Inflammatory macrophage treated with lipopolysaccharide for 4 hours (primary cell): ENCODE measurements around the gene TAB3.

ENCODE experiments used
- DNase-seq: peaks from one replicate; pipeline ENCODE4 v3.0.0-alpha.2; 2020

TAB3 gene

DNA sequence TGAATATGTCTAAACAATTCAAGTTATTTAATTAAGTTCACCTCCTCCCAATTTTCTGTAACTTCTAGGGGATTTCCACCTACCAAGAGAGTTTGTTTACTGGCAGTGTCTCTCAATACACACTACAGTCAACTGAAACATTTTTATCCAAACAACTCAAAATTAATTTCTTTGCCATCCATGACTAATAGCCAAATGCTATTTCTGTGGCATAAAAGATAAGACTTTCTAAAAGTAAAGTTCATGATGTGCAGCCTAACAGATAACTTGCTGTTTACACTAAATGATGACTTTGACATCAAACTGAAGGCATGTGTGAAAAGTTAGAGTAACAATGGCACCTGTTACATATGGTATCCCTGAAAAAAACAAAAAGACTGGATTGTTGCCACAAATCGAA is 7.3 kb downstream of the TAB3 start:
- DNase-seq = no peak

DNA sequence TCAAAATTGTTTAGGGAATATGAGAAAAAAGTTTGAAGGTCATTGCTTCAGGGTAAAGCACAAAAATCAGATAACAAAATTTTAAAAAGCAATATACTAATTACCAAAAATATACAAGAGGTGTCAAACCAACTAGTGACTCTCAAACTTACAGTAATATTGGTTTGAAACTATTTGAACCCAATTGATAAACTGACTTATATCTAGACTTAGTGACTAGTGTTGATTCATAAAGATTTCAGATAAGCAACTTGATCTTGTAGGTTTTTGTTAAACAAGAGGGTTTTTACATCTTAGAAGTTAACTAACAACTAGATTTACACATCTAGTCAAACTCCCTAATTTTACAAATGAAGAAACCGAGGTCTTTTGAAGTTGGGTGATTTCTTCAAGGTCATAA is 7.7 kb downstream of the TAB3 start:
- no peak for DNase-seq

DNA sequence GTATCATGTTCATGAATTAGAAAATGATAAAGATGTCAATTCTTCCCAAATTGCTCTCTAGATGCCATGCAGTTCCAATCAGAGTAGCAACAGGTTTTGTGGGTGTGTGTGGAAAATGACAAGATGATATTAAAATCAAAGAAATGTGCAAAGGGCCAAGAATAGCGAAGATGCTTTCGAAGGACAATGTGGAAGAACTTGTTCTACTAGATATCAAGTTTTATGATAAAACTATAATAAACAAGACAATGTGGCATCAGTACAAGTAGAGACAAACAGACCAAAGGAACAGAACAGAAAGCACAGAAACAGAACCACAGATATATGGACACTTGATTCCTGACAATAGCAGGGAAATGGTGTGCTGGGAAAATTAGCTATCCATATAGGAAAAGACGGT is 9.0 kb downstream of the TAB3 start:
- no peak for DNase-seq

DNA sequence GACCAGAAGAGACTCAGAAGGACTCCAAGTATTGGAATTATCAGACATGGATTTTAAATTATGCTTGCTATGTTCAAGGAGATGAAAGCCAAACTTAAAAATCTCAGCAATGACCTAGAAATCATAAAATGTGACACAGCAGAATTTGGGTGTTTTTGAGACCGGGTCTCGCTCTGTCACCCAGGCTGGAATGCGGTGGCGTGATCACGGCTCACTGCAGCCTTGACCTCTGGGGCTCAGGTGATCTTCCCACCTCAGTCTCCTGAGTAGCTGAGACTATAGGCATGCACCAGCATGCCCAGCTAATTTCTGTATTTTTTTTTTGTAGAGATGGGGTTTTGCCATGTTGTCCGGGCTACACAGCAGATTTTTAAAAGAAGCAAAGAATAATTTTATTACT is 12.7 kb downstream of the TAB3 start:
- DNase-seq = peak; percentile 3

DNA sequence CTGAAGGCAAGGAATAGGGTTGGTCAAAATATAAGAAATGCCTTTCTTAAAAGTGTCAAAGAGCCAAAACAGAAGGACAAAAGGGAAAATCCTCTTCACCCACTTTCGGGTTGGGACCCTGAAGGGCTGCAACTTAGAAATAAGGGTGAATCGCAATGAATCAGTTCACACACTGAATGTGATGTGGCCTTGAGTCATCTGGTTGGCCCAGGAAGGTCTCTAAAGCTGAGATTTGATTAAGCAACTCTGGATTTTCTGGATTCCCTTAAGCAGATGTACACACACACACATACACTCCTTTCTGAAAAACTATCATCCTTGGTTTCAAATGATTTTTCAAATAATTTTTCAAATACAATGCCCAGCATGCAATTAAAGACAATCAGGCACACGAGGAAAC is 13.1 kb downstream of the TAB3 start:
- peak; percentile 87 for DNase-seq

DNA sequence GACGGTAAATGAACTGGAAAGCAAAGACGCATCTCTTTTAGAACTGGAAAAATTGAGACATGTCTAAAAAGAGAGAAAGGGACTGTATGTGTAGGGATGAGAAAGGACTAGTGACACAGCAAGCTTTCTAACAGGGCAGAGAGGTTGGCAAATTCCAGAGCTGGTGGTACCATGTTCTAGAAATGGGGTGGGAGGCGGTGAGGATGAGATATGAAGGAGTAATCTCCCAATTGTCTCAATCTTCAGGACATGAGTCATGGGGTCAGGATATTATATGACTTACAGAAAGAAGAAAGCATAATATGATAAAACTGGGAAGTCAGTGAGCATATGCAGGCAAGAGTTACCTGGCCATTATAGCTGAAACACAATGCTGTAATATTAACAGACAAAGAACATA is 14.2 kb downstream of the TAB3 start:
- DNase-seq = peak; percentile 42

DNA sequence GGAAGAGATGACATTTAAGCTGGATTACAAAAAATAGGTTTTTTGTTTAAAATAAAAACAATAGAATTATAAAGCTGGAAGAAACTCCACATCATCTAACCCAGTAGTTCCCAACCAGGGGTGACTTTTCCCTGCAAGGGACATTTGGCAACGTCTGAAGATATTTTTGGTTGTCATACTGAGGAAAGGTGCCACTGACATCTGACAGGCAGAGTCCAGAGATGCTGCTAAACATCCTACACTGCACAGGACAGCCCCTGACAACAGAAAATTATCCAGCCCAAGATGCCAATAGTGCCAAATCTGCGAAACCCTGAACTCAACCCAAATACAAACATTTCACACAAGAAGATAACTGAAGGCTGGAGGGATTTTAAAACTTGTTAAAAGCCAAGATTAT is 18.5 kb downstream of the TAB3 start:
- DNase-seq = no peak

DNA sequence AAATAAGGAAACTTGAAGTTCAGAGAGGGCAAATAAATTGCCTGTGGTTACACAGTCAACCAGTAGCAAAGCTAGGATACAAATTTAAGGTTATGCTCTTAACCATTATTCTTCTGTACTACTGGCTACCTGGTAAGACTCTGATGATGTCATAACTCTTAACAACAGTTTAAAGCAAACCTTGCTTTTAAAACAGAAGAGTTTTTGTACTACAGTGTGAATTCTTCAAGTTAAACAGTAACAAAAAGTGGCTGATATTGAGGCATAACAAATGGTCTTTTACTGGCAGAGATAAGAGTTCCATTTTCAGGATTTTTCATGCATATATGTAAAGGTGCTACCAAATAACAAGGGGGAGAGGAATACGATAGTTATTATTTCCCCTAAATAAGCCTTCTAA is 23.4 kb downstream of the TAB3 start:
- no peak for DNase-seq

DNA sequence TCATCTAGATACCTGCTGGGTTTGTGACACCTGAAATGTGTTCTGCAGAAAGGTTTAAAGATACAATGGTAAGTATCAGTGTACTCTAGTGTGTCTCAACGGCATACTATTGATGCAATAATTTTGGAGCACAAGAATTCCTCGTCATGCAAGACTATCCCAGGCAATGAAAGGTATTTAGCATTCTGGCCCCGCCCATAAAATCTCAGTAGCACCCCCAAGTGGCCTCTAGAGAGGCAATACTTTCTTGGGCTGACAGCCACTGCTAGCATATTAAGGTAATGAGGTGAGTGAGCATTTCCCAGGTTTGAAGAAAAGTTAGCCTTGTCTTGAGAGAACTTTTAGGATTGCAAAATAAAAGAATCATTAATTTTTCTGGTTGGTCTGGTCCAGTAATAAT is 24.0 kb downstream of the TAB3 start:
- DNase-seq = peak; percentile 7

DNA sequence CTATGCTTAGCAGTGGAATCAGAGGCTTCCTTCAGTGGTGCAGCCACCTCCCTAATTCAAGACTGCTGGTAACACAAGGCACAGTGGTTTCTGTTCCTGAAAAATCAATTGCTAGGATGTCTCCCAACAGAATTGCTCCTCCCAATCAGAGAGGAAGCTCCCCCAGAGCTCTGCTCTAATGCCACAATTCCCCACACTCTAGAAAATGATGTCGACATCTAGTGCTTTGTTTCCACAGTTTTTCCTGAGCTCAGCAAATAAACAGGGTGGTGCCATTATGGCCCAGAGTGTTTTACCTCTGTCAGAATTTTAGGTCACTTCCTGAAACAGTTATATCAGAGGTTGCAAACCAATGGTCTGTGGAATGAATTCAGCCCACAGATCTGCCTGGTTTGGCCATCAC is 24.7 kb downstream of the TAB3 start:
- DNase-seq = peak; percentile 85

DNA sequence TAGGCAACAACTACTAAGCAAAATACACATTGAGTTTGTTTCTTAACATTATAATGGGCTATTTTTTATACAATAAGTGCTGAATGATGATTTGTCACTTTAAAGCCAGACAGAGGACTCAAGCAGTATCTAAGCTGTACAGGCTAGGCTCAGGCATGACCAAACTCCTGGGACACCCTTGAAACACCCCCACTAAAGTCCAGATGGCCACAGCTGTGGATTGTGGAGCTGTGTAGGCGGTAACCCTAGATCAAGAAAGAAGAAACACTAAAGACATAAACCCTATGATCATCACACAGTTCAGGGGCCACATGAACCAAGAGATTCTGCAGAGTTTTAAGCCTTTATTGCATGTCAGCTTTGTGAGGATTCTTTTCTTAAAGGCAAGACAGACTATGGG is 25.1 kb downstream of the TAB3 start:
- peak; percentile 36 for DNase-seq

DNA sequence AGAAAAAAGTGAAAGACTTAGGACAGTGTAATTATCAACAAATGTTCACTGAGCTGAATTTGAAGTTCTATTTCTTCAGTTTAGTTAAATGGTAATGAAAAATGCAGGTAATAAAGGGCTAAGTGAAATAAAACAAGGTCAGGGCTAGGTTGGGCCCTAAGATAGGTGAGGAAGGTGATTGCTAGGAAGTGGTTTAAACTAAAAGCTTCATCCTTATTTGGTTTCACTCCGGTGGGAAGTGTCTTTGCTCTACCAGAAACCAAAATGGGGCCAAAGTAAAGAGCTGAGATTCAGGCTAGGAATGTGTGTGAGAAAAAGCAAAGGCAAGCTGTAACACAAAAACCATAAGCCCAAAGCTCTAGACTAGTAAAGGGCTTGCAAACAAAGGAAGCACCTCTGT is 31.0 kb downstream of the TAB3 start:
- DNase-seq = no peak

DNA sequence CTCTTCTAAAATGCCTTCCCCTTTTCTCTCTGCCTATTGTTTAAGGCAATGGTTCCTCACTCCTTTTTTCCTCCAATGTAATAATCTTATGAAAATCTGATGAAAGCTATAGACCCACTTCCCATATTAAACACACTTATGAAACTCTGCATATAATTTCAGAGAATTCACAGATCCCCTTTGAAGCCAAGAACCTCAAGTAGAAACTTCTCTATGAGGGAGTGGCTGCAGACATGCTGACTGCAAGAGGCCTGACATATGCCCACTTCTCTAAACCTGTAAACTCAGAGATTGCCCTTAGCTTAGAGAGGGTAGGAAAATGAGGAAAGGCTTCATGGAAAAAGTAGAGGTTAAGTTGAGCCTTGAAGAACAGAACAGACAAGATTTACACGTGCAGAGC is 37.6 kb downstream of the TAB3 start:
- peak; percentile 62 for DNase-seq

DNA sequence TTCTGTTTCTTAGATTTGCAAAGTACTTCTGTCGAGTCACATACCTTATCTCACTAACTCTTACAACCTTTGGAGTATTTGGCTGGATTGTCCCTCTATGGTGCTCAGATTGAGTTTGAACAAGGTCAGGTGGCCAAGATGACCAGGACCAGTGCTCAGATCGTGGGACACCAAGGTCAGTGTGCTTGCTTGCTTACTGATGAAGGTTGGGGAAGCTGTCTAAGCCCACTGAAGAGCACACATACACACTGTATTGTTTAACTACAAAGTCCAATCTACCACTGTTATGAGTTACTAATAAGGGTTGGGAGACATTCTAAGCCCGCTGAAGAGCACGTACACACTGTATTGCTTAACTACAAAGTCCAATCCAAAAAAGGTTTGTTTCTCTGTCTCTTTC is 53.7 kb downstream of the TAB3 start:
- DNase-seq = no peak

DNA sequence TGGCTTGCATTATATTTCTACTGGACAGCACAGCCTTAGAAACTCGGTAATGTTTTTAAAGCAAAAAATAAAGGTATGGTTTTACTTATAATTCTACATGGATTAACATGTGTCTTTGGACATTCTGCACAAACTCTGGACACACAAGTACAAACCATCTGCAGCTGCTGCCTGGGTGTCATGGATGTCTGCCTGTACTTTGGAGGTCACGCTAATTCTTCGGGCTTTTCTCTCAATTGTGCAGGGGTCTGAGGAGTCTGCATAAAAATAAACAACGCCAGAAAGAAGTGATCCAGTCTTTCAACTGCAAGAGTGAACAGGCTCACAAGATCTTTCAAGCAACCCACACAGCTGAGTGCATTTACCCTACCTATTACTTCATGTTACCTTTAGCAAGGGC is 55.2 kb downstream of the TAB3 start:
- DNase-seq = no peak

DNA sequence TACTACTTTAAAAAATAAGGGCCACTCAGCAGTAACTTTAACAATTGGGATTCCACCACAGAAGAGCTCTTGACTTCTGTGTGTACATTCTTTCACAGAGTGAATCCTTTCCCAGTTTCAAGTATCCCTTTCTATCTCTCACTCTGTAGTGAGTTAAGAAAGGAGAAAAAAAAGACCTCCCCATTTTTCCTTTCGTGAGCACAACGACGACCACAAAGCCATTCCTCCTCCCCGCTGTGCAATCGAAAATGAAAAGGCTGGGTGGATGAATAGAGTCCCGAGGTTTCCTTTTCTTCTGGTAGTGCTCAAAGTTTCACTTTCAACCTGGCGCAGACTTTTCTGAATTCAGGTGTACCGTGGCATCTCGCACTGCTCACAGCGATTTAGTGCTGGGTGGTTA is 58.0 kb downstream of the TAB3 start:
- DNase-seq = no peak

DNA sequence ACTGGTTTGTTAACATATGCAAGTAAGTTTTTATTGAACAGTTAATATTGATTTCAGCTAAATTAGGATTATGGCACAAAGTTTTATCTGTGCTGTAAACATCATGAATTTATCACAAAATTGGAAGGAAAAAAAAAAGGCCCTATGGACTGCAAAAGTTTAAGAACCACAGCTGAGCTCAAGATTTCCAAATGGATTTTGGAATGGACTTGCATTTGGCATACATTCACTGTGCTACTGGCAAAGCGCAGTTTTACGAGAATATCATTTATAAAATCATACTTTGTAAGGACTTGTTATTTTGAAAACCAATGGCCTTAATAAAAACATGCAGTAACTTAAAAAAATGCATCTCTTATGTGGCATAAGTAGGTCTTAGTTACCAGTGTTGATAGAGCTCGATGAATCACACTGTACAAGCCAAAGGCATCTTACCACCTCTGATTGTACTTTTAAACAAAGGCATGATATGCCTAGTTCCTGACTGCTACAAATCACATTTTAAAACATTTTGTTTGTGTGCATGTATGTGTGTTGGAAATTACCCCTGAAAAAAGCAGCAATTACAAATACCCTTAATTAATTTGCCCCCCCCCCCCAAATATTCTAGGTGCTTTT is 58.6 kb downstream of the TAB3 start:
- no peak for DNase-seq

DNA sequence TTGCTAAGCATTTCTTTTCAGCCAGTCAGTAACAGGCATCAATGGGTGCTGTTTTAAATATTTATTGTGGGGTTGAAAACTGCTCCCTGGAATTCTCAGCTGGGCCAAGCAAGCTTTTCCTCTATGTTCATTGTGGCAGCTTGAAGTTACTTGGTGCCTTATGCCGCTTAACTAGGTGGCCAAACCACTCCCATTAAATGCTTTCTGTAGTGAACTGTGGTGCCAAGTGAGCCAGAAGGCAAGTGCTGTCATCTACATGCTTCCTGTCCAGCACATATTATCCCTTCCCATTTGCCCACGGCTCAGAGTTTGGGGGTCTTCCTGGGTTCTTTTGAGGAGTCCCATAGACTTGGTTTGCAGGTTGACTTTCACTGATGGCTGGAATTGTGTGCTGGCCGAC is 64.8 kb downstream of the TAB3 start:
- DNase-seq = no peak

DNA sequence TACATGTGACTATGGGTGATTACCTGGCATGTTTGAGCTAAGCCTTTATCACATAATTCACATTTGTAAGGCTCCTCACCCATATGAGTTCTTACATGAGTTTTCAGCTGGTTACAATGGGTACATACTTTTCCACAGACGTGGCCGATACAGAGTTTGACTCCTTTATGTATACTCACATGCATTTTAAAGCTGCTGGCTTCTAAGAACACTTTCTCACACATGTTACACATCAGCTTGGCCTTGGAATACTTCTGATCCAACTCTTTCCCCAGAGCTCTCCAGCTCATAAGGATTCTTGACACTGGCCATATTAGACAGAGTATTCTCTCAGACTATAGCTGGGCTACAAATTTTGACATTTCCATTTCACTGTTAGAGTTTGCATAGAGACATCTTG is 66.3 kb downstream of the TAB3 start:
- DNase-seq = no peak

DNA sequence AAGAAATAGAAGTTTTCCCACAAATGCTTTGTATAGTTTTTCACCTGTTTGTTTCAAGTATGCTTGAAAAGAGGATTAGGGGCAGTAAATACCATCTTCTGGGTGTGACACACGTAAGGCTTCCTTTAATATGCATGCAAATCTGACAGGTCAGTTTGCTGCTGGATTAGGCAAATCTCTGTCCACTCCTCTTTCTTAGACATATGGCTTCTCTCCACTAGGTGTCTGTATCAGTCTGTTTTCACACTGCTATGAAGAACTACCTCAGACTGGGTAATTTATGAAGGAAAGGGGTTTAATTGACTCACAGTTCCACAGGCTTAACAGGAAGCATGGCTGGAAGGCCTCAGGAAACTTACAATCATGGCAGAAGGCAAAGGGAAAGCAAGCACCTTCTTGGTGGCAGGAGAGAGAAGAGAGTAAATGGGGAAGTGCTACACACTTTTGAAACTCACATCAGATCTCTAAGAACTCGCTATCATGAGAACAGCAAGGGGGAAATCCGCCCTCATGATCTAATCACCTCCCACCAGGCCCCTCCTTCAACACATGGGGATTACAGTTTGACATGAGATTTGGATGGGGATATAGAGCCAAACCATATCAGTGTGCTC is 66.9 kb downstream of the TAB3 start:
- peak; percentile 43 for DNase-seq

DNA sequence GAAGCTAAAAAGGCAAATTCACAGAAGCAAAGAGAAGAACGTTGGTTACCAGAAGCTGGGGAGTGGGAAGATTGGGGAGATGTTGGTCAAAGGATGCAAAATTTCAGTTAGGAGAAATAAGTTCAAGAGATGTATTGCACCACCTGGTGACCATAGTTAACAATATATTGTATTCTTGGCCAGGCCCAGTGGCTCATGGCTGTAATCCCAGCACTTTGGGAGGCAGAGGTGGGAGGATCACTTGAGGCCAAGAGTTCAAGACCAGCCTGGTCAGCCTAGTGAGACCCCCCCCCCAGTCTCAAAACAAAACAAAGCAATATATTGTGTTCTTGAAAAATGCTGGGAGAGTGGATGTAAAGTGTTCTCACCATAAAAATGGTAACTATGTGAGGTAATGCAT is 67.9 kb downstream of the TAB3 start:
- no peak for DNase-seq

DNA sequence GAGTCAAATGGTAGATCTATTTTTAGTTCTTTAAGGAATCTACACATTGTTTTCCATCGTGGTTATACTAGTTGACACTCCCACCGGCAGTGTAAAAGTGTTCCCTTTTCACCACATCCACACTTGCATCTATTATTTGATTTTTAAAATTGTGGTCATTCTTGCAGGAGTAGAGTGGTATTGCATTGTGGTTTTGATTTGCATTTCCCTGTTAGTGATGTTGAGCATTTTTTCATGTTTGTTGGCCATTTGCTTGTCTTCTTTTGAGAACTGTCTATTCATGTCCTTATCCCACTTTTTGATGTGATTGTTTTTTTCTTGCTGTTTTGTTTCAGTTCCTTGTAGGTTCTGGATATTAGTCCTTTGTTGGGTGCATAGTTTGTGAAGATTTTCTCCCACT is 70.0 kb downstream of the TAB3 start:
- DNase-seq = no peak

DNA sequence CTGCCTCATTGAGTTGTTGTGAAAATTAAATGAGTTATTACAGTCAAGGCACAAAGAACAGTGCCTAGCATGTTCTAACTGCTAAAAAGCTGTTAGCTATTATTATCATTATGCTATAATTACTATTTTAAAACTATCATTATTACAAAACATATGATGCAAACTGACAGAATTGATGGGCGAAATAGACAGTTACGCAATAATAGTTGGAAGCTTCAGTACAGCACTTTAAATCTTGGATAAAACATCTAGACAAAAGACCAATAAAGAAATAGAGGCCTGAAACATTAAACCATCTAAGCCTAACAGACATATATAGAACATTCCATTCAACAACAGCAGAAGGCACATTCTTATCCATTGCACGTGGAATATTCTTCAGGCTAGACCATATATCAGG is 73.0 kb downstream of the TAB3 start:
- no peak for DNase-seq

DNA sequence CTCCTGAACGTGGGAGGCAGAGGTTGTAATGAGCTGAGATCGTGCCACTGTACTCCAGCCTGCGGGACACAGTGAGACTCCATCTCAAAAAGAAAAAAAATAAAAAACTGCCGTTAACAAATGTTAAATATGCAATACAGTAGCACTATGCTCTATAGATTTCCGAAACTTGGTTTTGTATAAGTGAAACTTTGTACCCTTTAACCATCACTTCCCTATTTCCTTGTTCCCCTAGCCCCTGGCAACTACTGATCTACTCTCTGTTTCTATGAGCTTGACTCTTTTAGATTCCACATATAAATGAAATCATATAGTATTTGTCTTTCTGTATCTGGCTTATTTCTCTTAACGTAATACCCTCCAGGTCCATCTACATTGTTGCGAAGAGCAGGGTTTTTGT is 74.1 kb downstream of the TAB3 start:
- DNase-seq = peak; percentile 22

DNA sequence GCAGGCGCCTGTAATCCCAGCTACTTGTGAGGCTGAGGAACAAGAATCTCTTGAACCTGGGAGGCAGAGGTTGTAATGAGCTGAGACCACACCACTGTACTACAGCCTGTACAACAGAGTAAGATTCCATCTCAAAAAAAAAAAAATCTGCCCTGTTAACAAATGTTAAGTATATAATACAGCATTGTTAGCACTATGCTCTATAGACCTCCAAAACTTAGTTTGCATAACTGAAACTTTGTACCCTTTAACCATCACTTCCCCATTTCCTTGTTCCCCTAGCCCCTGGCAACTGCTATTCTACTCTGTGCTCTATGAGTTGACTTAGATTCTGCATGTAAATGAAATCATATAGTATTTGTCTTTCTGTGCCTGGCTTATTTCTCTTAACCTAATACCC is 76.7 kb downstream of the TAB3 start:
- peak; percentile 2 for DNase-seq
